Right atrium auricular region (tissue), 2 donors: Measurements from ENCODE around the gene SMIM24. TPM values are rescaled to one million over a fixed set of nuclear protein-coding genes. Genes with fewer than 3 reads are reported as not detected.
A peak's percentile ranks its signal among the peaks of the same experiment; 100 is the strongest.

ENCODE experiments used
- DNase-seq: peaks from one replicate; pipeline ENCODE4 v3.0.0-alpha.2; 2019; ENCODE audit warnings: low spot score
- H3K27ac ChIP-seq, 2 donors: fragments of 200-600 bp; sonication (generic); 1 replicate in 1 of 2; 2 replicates in 1 of 2; pipeline ENCODE4 v1.5.1; 2016 to 2019
- H3K27me3 ChIP-seq, 2 donors: fragments of 200-600 bp; sonication (generic); one replicate each; pipeline versions ENCODE4 v1.5.1 to v1.6.0; 2017 to 2019
- H3K36me3 ChIP-seq: fragments of 200-600 bp; sonication (generic); one replicate; pipeline ENCODE4 v1.5.1; 2016
- H3K4me1 ChIP-seq, 2 donors: fragments of 200-600 bp; sonication (generic); one replicate each; pipeline versions ENCODE4 v1.5.1 to v1.6.0; 2017 to 2019
- H3K4me3 ChIP-seq, 2 donors: fragments of 200-600 bp; sonication (generic); 1 replicate in 1 of 2; 2 replicates in 1 of 2; pipeline ENCODE4 v1.5.1; 2017 to 2019; ENCODE audit warnings: mild to moderate bottlenecking in 1 of 2, moderate library complexity in 1 of 2
- H3K9me3 ChIP-seq, 2 donors: fragments of 200-600 bp; sonication (generic); one replicate each; pipeline ENCODE4 v1.5.1; 2019
- total RNA-seq, 2 donors: library from RNA; depleted of rRNA; stranded (reverse); fragments of >200 nt; gene quantifications; one replicate each; pipeline ENCODE4 v1.1.0, GENCODE V29; 2016
- TF ChIP-seq, protein P1 (sequence below), 2 donors: fragments of 200-600 bp; sonication (generic); IDR thresholded peaks; one replicate each; pipeline ENCODE4 v1.5.1; 2019; ENCODE audit warnings: antibody characterized with exemption in 2 of 2

The SMIM24 gene
- total RNA-seq, 2 donors from 2014 or later = not detected

DNA sequence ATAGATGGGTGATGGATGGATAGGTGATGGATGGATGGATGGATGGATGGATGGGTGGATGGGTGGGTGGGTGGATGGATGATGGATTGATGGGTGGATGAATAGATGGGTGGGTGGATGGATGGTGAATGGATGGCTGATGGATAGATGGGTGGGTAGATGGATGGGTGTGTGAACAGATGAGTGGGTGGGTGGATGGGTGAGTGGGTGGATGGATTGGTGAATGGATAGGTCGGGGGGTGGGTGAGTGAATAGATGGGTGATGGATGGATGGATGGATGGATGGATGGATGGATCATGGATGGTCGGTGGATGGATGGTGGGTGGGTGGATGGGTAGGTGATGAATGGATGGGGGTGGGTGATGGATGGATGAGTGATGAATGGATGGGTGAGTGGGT lies 3.5 kb downstream of the SMIM24 start:
- Histone ChIP-seq H3K4me1 (peaks cover 0 to 11% of the 10 kb centered on the region in 2 donors), H3K36me3 (no peaks in the 10 kb centered on the region), H3K9me3 (no peaks in the 10 kb centered on the region), H3K27ac (no peak overlapping the region), H3K4me3 (no peak overlapping the region), H3K27me3 (peaks cover 0 to 10% of the 10 kb centered on the region in 2 donors)
- TF ChIP-seq, protein P1, sequence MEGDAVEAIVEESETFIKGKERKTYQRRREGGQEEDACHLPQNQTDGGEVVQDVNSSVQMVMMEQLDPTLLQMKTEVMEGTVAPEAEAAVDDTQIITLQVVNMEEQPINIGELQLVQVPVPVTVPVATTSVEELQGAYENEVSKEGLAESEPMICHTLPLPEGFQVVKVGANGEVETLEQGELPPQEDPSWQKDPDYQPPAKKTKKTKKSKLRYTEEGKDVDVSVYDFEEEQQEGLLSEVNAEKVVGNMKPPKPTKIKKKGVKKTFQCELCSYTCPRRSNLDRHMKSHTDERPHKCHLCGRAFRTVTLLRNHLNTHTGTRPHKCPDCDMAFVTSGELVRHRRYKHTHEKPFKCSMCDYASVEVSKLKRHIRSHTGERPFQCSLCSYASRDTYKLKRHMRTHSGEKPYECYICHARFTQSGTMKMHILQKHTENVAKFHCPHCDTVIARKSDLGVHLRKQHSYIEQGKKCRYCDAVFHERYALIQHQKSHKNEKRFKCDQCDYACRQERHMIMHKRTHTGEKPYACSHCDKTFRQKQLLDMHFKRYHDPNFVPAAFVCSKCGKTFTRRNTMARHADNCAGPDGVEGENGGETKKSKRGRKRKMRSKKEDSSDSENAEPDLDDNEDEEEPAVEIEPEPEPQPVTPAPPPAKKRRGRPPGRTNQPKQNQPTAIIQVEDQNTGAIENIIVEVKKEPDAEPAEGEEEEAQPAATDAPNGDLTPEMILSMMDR (IDR thresholded peaks at IDR 0.05) = no peak
- no peak for DNase-seq

DNA sequence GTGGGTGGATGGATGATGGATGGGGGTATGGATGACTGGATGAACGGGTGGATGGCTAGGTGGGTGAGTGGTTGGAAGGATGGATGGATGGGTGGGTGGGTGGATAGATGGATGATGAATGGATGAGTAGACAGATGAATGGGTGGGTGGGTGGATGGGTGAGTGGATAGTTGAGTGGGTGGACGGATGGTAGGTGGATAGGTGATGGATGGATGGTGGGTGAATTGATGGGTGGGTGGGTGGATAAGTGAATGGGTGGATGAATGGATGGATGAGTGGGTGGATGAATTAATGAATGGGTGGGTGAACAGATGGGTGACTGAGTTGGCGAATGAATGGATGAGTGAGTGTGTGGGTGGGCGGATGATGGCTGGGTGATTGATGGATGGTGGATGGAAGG lies 4.9 kb downstream of the SMIM24 start:
- Histone ChIP-seq H3K4me1 (peaks cover 0 to 11% of the 10 kb centered on the region in 2 donors), H3K27ac (no peak overlapping the region), H3K4me3 (no peak overlapping the region), H3K36me3 (no peaks in the 10 kb centered on the region), H3K9me3 (no peaks in the 10 kb centered on the region), H3K27me3 (peaks cover 0 to 7% of the 10 kb centered on the region in 2 donors)
- TF ChIP-seq, protein P1 (IDR thresholded peaks at IDR 0.05) = no peak
- no peak for DNase-seq

DNA sequence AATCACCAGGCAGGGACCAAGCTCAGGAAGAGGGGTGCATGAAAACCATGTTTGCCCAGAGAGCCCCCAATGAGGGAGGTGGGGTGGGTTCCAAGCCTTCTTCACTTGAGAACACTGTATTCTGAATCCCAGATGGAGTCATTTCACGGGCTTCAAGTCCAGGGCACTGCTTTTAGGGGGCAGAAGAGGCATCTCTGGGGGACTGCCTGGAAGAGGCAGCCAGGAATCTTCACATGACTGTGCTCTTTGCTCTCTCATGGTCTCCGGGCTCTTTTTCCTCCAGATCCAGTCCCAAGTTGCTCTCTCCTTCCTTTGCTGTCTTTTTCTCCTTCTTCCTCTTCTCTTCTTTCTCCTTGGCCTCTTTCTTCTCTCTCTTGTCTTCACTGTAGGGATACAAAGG lies 5.7 kb downstream of the SMIM24 start:
- Histone ChIP-seq H3K4me1 (peaks cover 0 to 11% of the 10 kb centered on the region in 2 donors), H3K4me3 (no peak overlapping the region), H3K27ac (no peak overlapping the region), H3K27me3 (no peaks in the 10 kb centered on the region), H3K9me3 (no peaks in the 10 kb centered on the region), H3K36me3 (no peaks in the 10 kb centered on the region)
- TF ChIP-seq, protein P1 (IDR thresholded peaks at IDR 0.05) = no peak
- DNase-seq = no peak

DNA sequence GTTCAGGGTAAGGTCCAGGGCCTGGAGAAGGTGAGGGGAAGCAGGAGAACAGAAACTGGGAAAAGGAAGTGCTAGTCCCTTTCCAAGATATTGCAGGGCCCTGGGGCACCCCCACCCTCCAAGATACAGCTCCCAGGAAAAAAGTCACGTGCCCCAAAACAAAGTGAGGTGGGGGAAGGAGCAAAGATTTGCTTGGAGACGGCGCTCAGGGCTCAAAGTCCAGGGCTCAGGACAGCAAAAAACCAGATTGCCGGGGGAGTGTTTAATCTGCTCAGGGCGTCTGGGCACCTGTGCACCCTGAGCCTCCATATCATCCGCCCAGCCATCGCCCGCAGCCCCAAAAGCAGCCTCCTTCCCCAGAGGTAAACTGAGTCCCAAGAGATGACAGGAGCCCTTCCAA lies 6.3 kb downstream of the SMIM24 start:
- TF ChIP-seq, protein P1 (IDR thresholded peaks at IDR 0.05) = no peak
- DNase-seq = no peak
- H3K4me1 ChIP-seq = peaks cover 0 to 11% of the 10 kb centered on the region in 2 donors
- H3K27ac ChIP-seq = no peak overlapping the region
- no peak overlapping the region for H3K4me3 ChIP-seq
- H3K27me3 ChIP-seq = no peaks in the 10 kb centered on the region
- H3K9me3 ChIP-seq = no peaks in the 10 kb centered on the region
- no peaks in the 10 kb centered on the region for H3K36me3 ChIP-seq

DNA sequence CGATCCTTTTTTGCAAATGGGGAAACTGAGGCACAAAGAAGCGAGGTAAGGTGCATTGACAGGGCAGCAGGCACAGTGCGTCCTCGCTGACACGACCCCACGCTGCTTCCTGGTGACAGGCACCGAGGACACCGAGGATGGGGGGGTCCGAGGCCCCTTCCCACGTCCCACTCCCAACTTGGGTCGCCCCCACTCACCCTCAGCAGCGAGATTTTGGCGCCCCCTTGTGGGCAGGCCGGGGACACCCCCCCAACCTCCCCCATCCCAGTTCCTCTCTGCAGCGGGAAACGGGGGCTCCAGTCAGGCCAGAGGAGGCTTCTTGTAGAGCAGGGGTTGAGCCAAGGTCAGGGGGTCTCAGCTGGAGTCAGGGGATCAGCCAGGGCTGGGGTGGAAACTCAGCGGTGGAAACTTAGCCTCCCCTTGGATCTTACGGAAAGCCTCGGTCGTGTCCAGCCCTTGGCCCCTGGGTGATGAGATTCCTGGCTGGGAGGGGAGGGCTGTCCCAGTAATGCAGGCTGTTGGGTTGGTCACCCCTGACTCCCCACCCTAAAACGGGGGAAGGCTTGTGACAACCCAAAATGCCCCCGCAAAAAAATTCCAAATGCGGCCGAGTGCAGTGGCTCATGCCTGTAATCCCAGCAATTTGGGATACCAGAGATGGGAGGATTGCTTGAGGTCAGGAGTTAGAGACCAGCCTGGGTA lies 8.2 kb downstream of the SMIM24 start:
- Histone ChIP-seq H3K9me3 (no peaks in the 10 kb centered on the region), H3K36me3 (no peaks in the 10 kb centered on the region), H3K27ac (no peak overlapping the region), H3K27me3 (no peaks in the 10 kb centered on the region), H3K4me3 (no peak overlapping the region), H3K4me1 (peaks cover 0 to 26% of the 10 kb centered on the region in 2 donors)
- TF ChIP-seq, protein P1 (IDR thresholded peaks at IDR 0.05) = peak; percentile 84 to 96
- DNase-seq = no peak
